Measurements from ENCODE around the gene MS4A18.

- no peak for TF ChIP-seq POLR2A (IDR thresholded peaks at IDR 0.05)
- no peak for TF ChIP-seq CTCF (IDR thresholded peaks at IDR 0.05)
- no peak for TF ChIP-seq POLR2AphosphoS5 (IDR thresholded peaks at IDR 0.05)
Measured at GRCh38 chr11:60740573-60740972, 16.1 kb downstream of the MS4A18 start.
